Measurements from ENCODE around the gene RBBP5. TPM values are rescaled to one million over a fixed set of nuclear protein-coding genes. Genes with fewer than 3 reads are reported as not detected.
A peak's percentile ranks its signal among the peaks of the same experiment; 100 is the strongest.

The RBBP5 gene
- total RNA-seq, 1 donor from 2014 or later = 16.6 TPM

GRCh38 chr1:205046870-205047269, 74.9 kb downstream of the RBBP5 start:
- Histone ChIP-seq H3K27ac (no peak overlapping the region), H3K9me3 (no peaks in the 10 kb centered on the region), H3K4me1 (peaks cover 3% of the 10 kb centered on the region), H3K36me3 (no peaks in the 10 kb centered on the region), H3K4me3 (no peak overlapping the region), H3K27me3 (peaks cover 52% of the 10 kb centered on the region)
- DNase-seq (no peak), ATAC-seq (no peak)
- intact Hi-C loops (cut with DNase I) = no loop called here
- TF ChIP-seq, protein P1, sequence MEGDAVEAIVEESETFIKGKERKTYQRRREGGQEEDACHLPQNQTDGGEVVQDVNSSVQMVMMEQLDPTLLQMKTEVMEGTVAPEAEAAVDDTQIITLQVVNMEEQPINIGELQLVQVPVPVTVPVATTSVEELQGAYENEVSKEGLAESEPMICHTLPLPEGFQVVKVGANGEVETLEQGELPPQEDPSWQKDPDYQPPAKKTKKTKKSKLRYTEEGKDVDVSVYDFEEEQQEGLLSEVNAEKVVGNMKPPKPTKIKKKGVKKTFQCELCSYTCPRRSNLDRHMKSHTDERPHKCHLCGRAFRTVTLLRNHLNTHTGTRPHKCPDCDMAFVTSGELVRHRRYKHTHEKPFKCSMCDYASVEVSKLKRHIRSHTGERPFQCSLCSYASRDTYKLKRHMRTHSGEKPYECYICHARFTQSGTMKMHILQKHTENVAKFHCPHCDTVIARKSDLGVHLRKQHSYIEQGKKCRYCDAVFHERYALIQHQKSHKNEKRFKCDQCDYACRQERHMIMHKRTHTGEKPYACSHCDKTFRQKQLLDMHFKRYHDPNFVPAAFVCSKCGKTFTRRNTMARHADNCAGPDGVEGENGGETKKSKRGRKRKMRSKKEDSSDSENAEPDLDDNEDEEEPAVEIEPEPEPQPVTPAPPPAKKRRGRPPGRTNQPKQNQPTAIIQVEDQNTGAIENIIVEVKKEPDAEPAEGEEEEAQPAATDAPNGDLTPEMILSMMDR (IDR thresholded peaks at IDR 0.05) = no peak

DNA sequence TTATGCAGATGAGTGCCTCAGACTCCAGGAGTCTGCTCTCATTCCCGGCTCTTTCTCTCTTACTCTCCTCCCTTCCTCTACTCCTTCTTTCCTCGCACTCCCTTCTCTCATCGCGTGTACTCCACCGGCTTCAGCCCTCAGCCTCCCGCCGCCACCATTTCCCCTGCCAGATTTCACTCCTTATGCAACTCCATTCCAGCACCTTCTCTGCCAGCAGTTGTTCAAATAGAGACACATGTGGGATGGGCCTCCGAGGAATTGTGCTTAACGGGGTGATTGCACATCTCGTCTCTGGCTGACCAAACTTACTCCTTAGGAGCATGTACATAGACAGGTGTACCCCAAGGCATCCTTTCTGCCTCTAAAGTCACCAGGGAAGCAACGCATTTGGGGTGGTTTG, 76.6 kb downstream of the RBBP5 start:
- no peak overlapping the region for H3K4me3 ChIP-seq
- no peak for ATAC-seq
- H3K27ac ChIP-seq = no peak overlapping the region
- H3K27me3 ChIP-seq = peaks cover 60% of the 10 kb centered on the region
- TF ChIP-seq, protein P1 (IDR thresholded peaks at IDR 0.05) = no peak
- no peaks in the 10 kb centered on the region for H3K9me3 ChIP-seq
- no peaks in the 10 kb centered on the region for H3K36me3 ChIP-seq
- intact Hi-C loops (cut with DNase I) = no loop called here
- H3K4me1 ChIP-seq = peaks cover 3% of the 10 kb centered on the region
- DNase-seq = no peak

- Histone ChIP-seq H3K27me3 (peaks cover 60% of the 10 kb centered on the region), H3K9me3 (no peaks in the 10 kb centered on the region), H3K27ac (no peak overlapping the region), H3K36me3 (no peaks in the 10 kb centered on the region), H3K4me3 (no peak overlapping the region), H3K4me1 (peaks cover 3% of the 10 kb centered on the region)
- DNase-seq (no peak), ATAC-seq (no peak)
- TF ChIP-seq, protein P1 (IDR thresholded peaks at IDR 0.05) = no peak
- intact Hi-C loops (cut with DNase I) = no loop called here
These were observed 77.0 kb downstream of the RBBP5 start for GRCh38 chr1:205044741-205045140.

DNA sequence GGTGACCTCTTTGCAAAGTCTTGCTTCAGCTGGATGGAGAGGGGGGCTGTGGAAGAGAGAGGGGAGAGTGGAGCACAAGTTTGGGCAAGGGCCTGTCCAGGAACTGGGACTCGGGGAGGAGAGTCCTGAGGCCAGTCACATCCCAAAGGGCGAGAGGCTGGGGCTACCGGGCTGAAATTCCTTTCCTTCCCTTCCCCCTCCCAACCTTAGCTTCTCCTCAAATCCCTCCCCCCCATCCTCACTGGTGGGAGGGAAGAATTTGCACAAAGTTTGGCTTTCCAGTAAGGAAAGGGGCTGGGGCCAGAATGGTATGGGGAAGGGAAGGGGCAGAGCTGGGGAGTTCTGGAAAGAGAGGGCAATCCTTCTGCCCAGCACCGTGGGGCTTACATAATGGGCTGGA, 77.9 kb downstream of the RBBP5 start:
- peaks cover 3% of the 10 kb centered on the region for H3K4me1 ChIP-seq
- H3K36me3 ChIP-seq = no peaks in the 10 kb centered on the region
- TF ChIP-seq, protein P1 (IDR thresholded peaks at IDR 0.05) = no peak
- no peak overlapping the region for H3K4me3 ChIP-seq
- no peaks in the 10 kb centered on the region for H3K9me3 ChIP-seq
- H3K27me3 ChIP-seq = peaks cover 60% of the 10 kb centered on the region
- intact Hi-C loops (cut with DNase I) = no loop called here
- no peak for ATAC-seq
- H3K27ac ChIP-seq = no peak overlapping the region
- no peak for DNase-seq

- no peak for DNase-seq
- Histone ChIP-seq H3K27ac (no peak within 1 kb of the TSS), H3K36me3 (no peaks in the 10 kb centered on the region), H3K4me1 (peaks cover 3% of the 10 kb centered on the region), H3K4me3 (no peak within 1 kb of the TSS), H3K27me3 (peaks cover 60% of the 10 kb centered on the region), H3K9me3 (no peaks in the 10 kb centered on the region)
- TF ChIP-seq, protein P1 (IDR thresholded peaks at IDR 0.05) = no peak
- peak; percentile 3 for ATAC-seq
- intact Hi-C loops (cut with DNase I) = no loop called here
These were observed 78.6 kb downstream of the RBBP5 start, which contains the start of gene CNTN2 for GRCh38 chr1:205042911-205043806. Gene CNTN2 (plus strand): TSS chr1:205043212. CDS start chr1:205053186, 9,974 bp downstream.

Measured in upper lobe of right lung (tissue), 1 donor.